HL-60/S4 treated with phorbol 12-myristate 13-acetate at 8.2 ng/mL for 4 days and 3 days (cell line): Measurements from ENCODE around the gene PAIP1.
"Not testable (repeated sequence)": the region's sequence is repeated elsewhere in the genome, so short reads cannot be mapped to it uniquely, and the experiment has no call there.

Experiments used
- in situ Hi-C: fragments of 300-500 bp; cut with MboI; formaldehyde crosslinking; loops from 2 replicates; pipeline ENCODE4 v1.15.0; 2022; ENCODE audit warnings: low sequenced_read_pairs

Gene PAIP1

GRCh38 chr5:43530648-43531047 lies 26.2 kb downstream of the PAIP1 start:
- in situ Hi-C loops, result no loop called here

GRCh38 chr5:43523662-43524072 lies 33.2 kb downstream of the PAIP1 start:
- in situ Hi-C loops, result no loop called here

GRCh38 chr5:43520615-43521014 lies 36.3 kb downstream of the PAIP1 start:
- in situ Hi-C loops, result no loop called here

- in situ Hi-C loops, result no loop called here
Observed at GRCh38 chr5:43515678-43516048, 41.2 kb downstream of the PAIP1 start.

GRCh38 chr5:43514816-43515677 lies 41.8 kb downstream of the PAIP1 start, which contains the start of gene C5orf34:
Gene C5orf34, minus strand, starts transcription at chr5:43515148. Its CDS starts 5,809 bp downstream, at chr5:43509339.
- in situ Hi-C loops, result no loop called here

GRCh38 chr5:43514471-43514815 lies 42.4 kb downstream of the PAIP1 start:
- in situ Hi-C loops, result no loop called here

- in situ Hi-C loops, result no loop called here
Observed at GRCh38 chr5:43514025-43514424, 42.9 kb downstream of the PAIP1 start.

- in situ Hi-C loops, result not testable (repeated sequence)
Observed at GRCh38 chr5:43511062-43511461, 45.8 kb downstream of the PAIP1 start.

- in situ Hi-C loops, result no loop called here
Observed at GRCh38 chr5:43498581-43498980, 58.3 kb downstream of the PAIP1 start.

- in situ Hi-C loops, result no loop called here
Observed at GRCh38 chr5:43497311-43498104, 59.4 kb downstream of the PAIP1 start.

GRCh38 chr5:43491326-43491725 lies 65.6 kb downstream of the PAIP1 start:
- in situ Hi-C loops, result no loop called here

- in situ Hi-C loops, result no loop called here
Observed at GRCh38 chr5:43486353-43486752, 70.5 kb downstream of the PAIP1 start.

- in situ Hi-C loops, result no loop called here
Observed at GRCh38 chr5:43485406-43485805, 71.5 kb downstream of the PAIP1 start.

GRCh38 chr5:43484106-43484849 lies 72.6 kb downstream of the PAIP1 start:
- in situ Hi-C loops, result no loop called here

GRCh38 chr5:43483298-43484105 lies 73.4 kb downstream of the PAIP1 start, which contains the start of gene TMEM267:
Gene TMEM267, minus strand, starts transcription at chr5:43483865. Its CDS starts 29,896 bp downstream, at chr5:43453969.
- in situ Hi-C loops, result no loop called here

GRCh38 chr5:43482490-43483297 lies 74.2 kb downstream of the PAIP1 start:
- in situ Hi-C loops, result no loop called here
